ENCODE results near the gene ZFP28.

DNA sequence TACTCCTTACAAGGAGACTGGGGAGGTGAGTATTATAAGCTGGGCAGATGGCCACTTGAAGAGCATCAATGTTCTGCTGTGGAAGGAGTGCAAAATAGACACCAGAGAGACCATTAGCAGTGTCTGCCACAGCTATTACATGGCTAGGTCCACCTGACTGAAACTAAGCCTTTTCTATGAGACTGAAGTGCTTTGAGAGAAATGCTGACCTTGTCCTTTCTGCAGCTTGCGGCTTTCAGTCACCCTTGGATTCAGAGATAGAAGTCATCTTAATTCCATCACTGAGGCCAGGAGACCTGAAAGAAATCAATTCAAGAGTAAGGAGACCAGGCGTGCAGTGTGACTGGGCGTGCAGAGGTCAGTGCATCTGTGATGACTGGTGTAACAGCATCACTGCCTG is 1.3 kb upstream of the ZFP28 start:
- TF ChIP-seq, protein P1, sequence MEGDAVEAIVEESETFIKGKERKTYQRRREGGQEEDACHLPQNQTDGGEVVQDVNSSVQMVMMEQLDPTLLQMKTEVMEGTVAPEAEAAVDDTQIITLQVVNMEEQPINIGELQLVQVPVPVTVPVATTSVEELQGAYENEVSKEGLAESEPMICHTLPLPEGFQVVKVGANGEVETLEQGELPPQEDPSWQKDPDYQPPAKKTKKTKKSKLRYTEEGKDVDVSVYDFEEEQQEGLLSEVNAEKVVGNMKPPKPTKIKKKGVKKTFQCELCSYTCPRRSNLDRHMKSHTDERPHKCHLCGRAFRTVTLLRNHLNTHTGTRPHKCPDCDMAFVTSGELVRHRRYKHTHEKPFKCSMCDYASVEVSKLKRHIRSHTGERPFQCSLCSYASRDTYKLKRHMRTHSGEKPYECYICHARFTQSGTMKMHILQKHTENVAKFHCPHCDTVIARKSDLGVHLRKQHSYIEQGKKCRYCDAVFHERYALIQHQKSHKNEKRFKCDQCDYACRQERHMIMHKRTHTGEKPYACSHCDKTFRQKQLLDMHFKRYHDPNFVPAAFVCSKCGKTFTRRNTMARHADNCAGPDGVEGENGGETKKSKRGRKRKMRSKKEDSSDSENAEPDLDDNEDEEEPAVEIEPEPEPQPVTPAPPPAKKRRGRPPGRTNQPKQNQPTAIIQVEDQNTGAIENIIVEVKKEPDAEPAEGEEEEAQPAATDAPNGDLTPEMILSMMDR (IDR thresholded peaks at IDR 0.05; ENCODE audit: low read depth, low read length, poor library complexity, severe bottlenecking) = no peak
- no peak for TF ChIP-seq EZH2phosphoT487 (IDR thresholded peaks at IDR 0.05; ENCODE audit: borderline replicate concordance, low read length)
